Body of pancreas (tissue), 4 donors: Measurements from ENCODE around the gene SLC1A7.

Experiments used
- POLR2A ChIP-seq, 3 donors: fragments of 450-650 bp; IDR thresholded peaks; one replicate each; pipeline ENCODE4 v1.6.1; 2016; ENCODE audit warnings: antibody characterized with exemption in 3 of 3, mild to moderate bottlenecking in 2 of 3
- TF ChIP-seq, protein P1 (sequence below), 7 experiments: fragments of 450-650 bp in 4 of 7; fragments of 200-600 bp in 3 of 7; sonication (generic) in 3 of 7; IDR thresholded peaks; one replicate each; pipeline ENCODE4 v1.5.1; 2016 to 2019; ENCODE audit warnings: antibody characterized with exemption in 7 of 7

DNA sequence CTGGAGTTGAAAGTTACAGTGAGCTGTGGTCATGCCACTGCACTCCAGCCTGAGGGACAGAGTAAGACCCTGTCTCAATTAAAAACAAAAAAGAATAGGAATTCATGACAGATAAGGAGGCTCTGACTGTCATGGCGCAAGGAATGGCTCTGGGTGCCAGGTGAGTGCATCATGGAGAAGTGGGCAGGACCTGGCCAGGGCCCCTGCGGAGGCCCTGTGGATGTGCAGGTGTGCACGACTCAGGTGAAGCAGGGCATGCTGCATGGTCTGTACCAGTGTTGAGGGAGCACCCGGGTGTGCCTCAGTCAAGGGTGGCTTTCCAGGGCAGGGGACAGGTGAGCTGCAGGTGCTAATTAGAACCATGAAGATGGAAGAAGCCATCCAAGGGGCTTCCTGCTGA, 14.0 kb downstream of the SLC1A7 start:
- TF ChIP-seq, protein P1, sequence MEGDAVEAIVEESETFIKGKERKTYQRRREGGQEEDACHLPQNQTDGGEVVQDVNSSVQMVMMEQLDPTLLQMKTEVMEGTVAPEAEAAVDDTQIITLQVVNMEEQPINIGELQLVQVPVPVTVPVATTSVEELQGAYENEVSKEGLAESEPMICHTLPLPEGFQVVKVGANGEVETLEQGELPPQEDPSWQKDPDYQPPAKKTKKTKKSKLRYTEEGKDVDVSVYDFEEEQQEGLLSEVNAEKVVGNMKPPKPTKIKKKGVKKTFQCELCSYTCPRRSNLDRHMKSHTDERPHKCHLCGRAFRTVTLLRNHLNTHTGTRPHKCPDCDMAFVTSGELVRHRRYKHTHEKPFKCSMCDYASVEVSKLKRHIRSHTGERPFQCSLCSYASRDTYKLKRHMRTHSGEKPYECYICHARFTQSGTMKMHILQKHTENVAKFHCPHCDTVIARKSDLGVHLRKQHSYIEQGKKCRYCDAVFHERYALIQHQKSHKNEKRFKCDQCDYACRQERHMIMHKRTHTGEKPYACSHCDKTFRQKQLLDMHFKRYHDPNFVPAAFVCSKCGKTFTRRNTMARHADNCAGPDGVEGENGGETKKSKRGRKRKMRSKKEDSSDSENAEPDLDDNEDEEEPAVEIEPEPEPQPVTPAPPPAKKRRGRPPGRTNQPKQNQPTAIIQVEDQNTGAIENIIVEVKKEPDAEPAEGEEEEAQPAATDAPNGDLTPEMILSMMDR (IDR thresholded peaks at IDR 0.05): no peak
- no peak for TF ChIP-seq POLR2A (IDR thresholded peaks at IDR 0.05)
